ENCODE data around the gene SPATA18.
A peak's percentile ranks its signal among the peaks of the same experiment; 100 is the strongest.
"Not testable (repeated sequence)": the region's sequence is repeated elsewhere in the genome, so short reads cannot be mapped to it uniquely, and the experiment has no call there.

Gene SPATA18

DNA sequence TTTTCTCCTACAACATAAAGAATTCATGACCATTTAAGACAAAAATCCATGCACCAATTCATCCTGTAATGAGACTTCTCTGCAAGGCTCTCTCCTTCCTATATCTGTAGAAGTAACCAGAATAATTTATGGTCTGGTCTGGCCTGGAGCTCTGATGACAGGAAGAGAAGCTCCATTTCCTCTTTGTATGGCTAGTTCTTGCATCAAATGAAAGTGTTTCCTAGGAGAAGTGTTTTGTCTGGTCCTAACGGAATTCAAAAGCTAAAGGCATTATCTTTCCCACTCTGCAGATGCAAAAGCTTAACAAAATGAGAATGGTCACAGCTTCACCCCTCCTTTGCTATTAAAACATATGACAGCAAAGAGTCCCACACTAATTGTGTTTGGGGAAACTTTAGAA is 55.1 kb downstream of the SPATA18 start:
- no peak for DNase-seq (ENCODE audit: low read depth)

DNA sequence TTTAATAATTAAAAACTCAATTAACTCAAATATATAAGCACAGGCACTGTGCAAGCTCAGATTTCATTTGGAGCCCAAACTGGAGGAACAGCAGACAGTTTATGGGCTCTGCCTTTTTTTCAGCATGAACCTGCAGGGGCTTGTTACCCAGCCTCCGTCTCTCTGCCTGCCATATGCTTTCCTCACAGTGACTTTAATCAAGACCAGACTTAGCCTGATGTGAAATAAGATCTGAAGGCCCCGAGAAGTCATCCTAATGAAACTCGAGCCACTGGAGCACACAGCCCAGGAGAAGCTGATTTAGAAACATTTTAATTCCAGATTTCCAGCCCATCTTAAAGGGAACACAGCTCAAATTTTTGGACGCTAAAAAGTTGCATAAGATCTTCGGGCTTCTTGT is 55.6 kb downstream of the SPATA18 start:
- no peak for DNase-seq (ENCODE audit: low read depth)

DNA sequence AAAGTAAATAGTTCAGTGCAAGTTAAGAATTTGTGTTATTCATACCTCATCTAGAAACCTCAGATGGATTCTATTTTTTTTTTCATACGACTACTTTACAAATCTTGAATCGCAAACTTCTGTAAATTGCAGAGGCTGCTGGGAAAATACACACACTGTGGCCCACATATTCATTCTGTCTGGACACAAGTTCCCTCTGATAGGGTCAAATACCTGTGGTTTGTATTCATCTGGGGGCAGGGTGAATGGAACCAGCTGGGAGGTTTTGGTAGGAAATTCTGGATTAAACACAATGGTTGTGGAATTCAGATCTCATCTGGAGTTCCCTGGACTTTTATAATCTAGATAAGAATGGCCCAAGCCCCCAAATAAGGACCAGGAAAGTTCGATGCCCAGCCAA is 56.2 kb downstream of the SPATA18 start:
- no peak for DNase-seq (ENCODE audit: low read depth)

DNA sequence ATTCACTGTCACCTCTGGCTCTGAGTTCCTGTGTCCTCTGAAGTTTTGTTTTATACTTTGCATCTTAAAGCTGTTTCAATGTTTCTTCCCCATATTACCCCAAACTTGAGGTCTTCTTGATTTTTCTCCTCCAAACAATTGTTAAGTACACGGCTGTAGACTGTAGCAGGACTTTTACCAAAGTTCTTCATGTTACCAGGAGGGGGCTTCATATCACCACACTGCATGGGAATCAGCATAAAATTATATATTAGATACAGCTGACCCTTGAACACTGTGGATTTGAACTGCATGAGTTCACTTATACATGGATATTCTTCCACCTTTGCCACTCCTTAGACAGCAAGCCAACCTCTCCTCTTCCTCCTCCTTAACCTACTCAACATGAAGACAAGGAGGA is 56.6 kb downstream of the SPATA18 start:
- no peak for DNase-seq (ENCODE audit: low read depth)

DNA sequence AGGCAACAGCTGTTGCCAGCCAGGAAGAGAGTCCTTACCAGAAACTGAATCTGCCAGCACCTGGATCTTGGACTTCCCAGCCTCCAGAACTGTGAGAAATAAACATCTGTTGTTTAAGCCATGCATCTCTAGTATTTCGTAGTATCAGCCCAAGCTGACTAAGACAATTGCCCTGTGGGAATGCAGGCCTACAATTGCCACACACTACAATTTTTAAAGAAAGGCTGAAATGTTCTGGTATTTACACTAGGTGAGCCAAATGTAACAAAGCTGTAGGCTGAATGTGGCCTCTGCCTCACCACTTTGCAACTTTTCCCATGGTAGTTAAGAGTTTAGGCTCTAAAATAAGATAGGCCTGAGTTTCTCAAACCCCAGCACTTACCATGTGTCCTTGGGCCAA is 59.1 kb downstream of the SPATA18 start:
- DNase-seq (ENCODE audit: low read depth) = no peak

DNA sequence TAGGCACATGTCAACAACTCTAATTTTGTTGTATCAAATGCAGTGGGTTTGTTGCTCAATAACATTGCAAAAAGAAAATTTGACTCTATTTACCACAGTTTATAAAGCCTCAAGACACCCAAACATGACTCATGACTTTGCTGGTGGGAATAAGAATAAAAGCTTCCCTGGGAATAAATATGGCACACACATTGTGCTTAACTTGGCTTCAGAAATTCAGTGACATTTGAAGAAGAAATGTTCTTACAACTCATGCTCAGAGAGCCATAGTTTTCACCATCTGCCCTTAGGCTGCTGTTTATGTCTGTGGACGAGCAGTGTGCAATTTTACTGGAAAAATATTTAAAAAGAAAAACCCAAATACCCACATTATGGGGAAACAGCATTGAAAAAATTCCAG is 60.9 kb downstream of the SPATA18 start:
- no peak for DNase-seq (ENCODE audit: low read depth)

DNA sequence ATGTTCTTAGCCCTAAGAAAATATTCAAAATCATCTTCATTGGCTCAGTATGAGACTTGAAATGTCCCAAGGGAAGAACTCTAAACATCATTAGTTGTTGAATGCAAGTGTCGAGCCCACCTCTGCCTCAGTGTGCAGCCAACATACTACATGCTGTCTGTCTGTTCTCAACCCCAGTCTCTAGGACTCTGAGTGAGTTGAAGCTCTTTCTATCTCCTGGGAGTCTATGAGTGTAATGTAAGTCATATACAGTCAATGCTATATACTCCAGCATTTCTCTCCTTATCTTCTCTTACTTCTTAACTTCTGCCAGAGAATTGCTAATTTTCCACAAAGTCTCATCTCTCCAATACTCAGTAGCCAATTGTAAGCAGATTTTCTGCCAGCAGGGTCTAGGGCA is 61.3 kb downstream of the SPATA18 start:
- DNase-seq (ENCODE audit: low read depth) = no peak

DNA sequence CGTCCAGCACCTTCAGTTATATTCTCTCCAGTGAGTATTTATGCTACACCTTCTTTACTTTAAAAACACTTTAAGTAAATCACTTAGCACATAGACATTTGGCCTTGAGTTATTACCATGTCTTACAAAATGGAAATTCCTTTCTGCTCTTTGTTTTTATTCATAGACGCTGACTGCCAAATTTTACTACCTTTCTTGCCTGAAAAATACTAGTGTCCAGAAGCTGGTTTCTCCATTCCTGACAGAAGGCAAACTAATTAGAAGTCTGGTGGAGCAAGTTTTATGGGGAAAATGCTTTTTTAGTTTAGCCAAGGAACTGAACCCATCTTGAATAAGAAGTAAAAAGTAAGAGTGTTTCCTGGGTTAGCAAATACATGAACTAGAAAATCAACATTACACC is 65.5 kb downstream of the SPATA18 start:
- no peak for DNase-seq (ENCODE audit: low read depth)

DNA sequence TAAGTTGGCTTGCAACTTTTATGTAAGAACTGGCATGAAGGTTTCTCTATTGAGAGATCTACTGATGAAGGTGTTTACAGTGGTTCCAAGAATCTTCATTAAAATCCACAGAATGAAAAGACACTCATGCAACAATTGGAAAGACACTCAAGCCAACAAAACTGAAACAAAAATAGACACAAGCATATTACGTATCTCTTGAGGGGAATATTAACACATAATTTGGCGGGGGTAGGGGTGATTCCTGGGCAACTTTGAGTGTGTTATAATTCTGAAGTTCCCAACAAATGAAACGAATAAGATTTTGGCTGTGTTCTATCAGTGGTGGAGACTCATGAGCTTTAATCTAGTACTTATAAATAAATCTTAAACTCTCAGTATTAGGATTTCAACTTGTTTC is 75.1 kb downstream of the SPATA18 start:
- DNase-seq (ENCODE audit: low read depth) = no peak

DNA sequence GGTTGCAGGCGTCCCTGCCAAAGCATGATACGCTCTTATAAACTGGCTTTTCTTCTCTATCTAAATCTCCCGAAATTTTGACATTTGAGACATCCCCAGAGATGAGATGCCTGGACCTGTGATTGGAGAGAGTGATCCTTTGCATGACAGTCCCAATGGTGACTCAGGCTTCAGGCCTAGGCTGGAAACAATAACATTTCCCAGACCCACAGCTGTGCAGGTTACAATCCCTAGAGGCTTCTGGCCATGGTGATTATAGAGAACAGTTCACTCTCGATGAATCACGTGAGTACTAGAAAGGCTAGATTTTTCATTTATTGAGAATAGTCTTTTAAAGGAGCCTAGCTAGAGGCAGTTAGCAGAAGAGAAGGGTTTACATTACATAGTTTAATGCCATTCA is 75.9 kb downstream of the SPATA18 start:
- peak; percentile 61 for DNase-seq (ENCODE audit: low read depth)

DNA sequence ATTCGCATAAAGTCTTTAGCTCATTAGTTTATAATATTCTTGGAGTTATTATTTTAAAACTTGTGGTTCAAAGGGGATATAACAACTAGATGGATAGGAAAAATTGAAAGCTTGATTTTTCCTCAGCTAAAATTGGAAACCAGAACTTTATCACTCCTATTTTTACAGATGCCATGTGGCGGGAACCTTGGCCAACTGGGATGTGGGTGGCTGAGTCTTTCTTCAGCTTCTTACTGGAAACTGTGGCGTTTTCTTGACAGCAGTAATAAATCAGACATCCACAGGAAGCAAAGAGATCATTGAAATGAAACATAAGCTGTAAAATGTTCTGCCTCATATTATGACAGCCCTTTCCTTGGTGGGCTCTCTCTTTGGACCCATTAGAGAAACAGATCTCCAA is 84.1 kb downstream of the SPATA18 start:
- no peak for DNase-seq (ENCODE audit: low read depth)

DNA sequence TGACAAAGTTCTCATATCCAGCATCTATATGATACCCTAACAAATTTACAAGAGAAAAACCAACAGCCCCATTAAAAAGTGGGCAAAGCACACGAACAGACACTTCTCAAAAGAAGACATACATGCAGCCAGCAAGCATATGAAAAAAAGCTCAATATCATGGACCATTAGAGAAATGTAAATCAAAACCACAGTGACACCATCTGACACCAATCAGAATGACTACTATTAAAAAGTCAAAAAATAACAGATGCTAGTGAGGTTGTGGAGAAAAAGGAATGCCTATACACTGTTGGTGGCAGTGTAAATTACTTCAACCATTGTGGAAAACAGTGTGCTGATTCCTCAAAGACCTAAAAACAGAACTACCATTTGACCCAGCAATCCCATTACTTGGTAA is 86.0 kb downstream of the SPATA18 start:
- DNase-seq (ENCODE audit: low read depth) = not testable (repeated sequence)

DNA sequence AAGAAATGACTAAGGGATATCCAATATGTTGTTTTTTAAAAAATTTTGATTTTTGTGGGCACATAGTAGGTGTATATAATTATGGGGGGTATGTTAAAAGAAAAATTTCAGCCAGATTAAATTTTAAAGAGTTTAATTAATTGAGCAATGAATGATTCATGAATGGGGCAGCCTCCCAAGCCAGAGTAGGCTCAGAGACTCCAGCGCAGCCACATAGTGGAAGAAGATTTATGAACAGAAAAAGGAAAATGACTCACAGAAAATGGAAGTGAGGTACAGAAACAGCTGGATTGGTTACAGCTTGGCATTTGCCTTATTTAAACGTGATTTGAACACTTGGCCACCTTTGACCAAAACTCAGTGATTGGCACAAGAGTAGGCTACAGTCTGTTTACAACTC is 91.7 kb downstream of the SPATA18 start:
- no peak for DNase-seq (ENCODE audit: low read depth)

DNA sequence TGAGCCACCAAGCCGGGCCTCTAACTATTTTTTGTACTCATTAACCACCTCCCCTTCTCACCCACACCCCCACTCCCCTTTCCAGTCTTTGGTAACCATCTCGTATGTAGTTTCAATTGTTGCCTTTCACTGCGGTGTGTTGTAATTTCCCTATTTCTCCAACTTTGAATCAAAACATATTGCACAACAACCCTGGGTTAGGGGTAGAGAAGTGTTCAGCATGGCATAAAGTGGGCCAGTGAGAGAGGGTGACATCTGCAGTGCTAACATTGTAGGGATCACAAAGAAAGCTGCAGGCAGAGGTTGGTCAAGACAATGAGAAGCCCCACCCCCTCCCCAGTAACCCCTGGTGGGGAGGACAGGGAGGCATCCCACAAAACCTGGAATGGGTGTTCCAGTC is 92.7 kb downstream of the SPATA18 start:
- DNase-seq (ENCODE audit: low read depth) = no peak

DNA sequence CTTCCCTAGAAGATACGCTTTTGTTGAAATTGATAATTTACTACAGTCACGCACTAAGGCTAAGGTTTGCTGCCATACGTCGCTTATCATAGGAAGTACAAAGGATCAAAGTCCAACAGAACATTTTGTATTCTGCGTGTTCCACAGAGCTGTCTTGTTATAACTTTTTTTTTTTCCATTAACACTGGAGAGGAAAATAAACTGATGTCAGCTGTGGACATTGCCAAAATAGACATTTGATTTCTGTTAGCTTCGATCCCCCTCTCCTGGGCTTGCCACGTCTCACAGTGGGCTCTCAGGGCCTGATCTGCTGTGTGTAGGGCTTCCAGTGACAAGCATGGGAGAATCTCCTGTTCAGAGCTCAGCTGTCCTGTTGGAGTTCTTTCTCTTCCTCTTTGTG is 93.3 kb downstream of the SPATA18 start:
- DNase-seq (ENCODE audit: low read depth) = no peak

All from GM04503 (cell line).